ENCODE data around the gene TNFRSF17.

GRCh38 chr16:11950388-11950787 lies 14.6 kb upstream of the TNFRSF17 start:
- TF ChIP-seq EZH2phosphoT487 (IDR thresholded peaks at IDR 0.05; ENCODE audit: borderline replicate concordance) (no peak), CTCF (conservative IDR thresholded peaks at IDR 0.05; ENCODE audit: low read length) (no peak)
